ENCODE data around the gene NEK6. TPM values are rescaled to one million over a fixed set of nuclear protein-coding genes. Genes with fewer than 3 reads are reported as not detected.

NEK6 gene
- total RNA-seq, 1 donor from 2014 or later, result 24.4 TPM

DNA sequence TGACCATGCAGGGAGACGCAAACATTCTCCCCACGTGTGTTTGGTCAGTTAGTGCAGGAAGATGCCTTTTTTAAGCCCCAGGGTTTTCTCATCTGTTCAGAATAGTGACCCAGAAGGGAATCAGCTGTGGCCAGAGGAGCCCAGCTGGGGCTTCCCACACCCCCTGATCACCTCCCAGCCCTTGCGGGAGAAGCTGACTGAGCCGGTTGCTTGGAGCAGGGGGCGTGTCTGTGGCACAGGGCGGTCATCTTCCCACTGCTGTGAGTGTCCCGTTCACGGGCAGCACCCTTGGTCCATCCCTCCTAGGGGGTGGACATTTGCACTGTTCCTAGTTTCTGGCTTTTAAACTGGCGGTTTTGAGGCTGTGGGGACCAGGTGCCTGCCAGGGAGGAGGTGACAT is 69.7 kb downstream of the NEK6 start:
- Mint-ChIP-seq H3K27ac (no peak overlapping the region), H3K4me3 (ENCODE audit: low read depth) (no peak overlapping the region)
- TF ChIP-seq, protein P1, sequence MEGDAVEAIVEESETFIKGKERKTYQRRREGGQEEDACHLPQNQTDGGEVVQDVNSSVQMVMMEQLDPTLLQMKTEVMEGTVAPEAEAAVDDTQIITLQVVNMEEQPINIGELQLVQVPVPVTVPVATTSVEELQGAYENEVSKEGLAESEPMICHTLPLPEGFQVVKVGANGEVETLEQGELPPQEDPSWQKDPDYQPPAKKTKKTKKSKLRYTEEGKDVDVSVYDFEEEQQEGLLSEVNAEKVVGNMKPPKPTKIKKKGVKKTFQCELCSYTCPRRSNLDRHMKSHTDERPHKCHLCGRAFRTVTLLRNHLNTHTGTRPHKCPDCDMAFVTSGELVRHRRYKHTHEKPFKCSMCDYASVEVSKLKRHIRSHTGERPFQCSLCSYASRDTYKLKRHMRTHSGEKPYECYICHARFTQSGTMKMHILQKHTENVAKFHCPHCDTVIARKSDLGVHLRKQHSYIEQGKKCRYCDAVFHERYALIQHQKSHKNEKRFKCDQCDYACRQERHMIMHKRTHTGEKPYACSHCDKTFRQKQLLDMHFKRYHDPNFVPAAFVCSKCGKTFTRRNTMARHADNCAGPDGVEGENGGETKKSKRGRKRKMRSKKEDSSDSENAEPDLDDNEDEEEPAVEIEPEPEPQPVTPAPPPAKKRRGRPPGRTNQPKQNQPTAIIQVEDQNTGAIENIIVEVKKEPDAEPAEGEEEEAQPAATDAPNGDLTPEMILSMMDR (IDR thresholded peaks at IDR 0.05; ENCODE audit: unreplicated experiment), result no peak

DNA sequence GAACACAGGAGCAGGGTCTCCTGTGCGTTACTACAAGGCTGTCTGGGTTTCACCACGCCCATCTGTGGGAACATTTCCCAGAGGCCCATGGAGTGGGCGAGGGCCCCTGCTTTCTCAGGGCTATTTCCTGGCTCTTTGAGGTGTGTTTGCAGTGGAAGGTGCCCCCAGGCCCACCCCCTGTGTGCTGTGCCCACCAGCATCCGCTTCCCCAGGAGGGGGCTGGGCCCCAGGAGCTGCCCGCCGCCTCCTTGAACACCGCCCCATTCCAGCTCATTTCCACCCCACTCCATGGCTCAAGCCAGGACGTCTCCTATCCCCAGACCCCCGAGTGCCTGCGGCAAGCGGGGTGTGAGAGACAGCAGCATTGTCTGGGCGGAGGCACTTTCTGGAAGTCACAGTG is 70.5 kb downstream of the NEK6 start:
- Mint-ChIP-seq H3K36me3 (ENCODE audit: insufficient read depth) (no peaks in the 10 kb centered on the region), H3K4me1 (ENCODE audit: low read depth) (no peaks in the 10 kb centered on the region), H3K27me3 (no peaks in the 10 kb centered on the region), H3K27ac (no peak overlapping the region), H3K9me3 (ENCODE audit: low read depth) (no peaks in the 10 kb centered on the region), H3K4me3 (ENCODE audit: low read depth) (no peak overlapping the region)
- DNase-seq (ENCODE audit: low spot score, unreplicated experiment), result no peak
- TF ChIP-seq, protein P1 (IDR thresholded peaks at IDR 0.05; ENCODE audit: unreplicated experiment), result no peak

More for the DNA sequence above, 69.7 kb downstream of the NEK6 start:
- Mint-ChIP-seq H3K27me3 (no peaks in the 10 kb centered on the region), H3K4me1 (ENCODE audit: low read depth) (no peaks in the 10 kb centered on the region), H3K36me3 (ENCODE audit: insufficient read depth) (no peaks in the 10 kb centered on the region), H3K9me3 (ENCODE audit: low read depth) (no peaks in the 10 kb centered on the region)
- no peak for DNase-seq (ENCODE audit: low spot score, unreplicated experiment)

DNA sequence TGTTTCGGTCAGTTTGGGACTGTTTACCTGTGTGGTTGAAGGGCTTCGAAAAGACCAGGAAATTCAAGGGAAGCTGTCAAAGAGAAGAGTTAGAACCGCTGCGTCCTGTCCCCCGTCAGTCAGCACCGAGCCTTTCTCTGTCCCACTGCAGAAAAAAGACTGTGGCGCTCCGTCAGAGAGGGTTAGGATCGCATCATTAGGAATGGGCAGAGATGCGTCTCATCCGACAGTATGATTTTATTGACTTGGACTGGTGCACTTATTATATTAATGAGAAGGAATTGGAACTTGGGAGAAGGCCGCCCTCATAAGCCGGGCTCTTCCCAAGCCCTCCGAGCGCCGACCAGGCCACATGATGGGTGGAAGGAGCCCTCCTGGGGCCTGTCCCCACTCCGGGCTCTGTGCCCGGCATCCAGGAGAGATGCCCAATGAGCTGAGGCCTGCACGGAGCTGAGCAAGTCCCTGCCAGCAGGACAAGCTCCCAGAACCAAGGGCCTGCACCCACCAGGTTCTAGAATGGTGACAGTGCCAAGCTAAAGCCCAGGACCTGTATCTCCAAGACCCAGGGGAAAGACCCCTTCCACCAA is 71.5 kb downstream of the NEK6 start:
- Mint-ChIP-seq H3K9me3 (ENCODE audit: low read depth) (no peaks in the 10 kb centered on the region), H3K36me3 (ENCODE audit: insufficient read depth) (no peaks in the 10 kb centered on the region), H3K27ac (no peak overlapping the region), H3K27me3 (no peaks in the 10 kb centered on the region), H3K4me1 (ENCODE audit: low read depth) (no peaks in the 10 kb centered on the region), H3K4me3 (ENCODE audit: low read depth) (no peak overlapping the region)
- no peak for DNase-seq (ENCODE audit: low spot score, unreplicated experiment)
- TF ChIP-seq, protein P1 (IDR thresholded peaks at IDR 0.05; ENCODE audit: unreplicated experiment), result no peak

DNA sequence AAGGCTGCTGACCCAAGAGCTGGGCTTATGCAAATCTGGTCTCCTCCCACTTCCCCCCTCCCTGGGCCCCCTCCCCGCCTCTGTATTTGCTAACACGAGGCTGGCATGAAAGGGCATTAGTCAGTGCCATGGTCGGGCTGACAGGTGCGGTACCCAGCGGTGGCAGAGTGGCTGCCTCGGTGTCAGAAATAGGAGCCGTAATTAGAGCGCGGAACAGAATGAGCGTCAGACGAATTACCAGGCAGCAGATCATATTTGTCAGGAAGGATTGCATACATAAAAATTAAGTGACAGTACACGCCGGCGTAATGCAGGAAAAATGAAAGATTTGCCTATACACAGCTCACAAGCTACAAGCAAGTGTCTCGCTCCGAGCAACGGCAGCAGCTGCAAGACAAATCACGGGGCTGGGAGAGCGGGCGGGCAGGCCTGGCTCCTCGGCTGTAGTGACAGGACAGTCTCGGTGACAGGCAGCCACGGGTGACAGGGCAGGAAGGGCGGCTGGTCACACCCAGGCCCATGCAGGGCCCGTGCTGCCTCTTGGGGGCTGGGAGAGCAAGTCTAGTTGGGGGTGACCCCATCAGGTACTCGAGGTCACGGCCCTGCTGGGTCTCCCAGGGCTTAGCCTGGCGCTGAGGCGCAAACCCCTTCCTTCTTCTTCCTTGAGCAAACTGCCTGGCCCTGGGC is 72.4 kb downstream of the NEK6 start:
- no peaks in the 10 kb centered on the region for H3K9me3 Mint-ChIP-seq (ENCODE audit: low read depth)
- no peak for DNase-seq (ENCODE audit: low spot score, unreplicated experiment)
- H3K4me1 Mint-ChIP-seq (ENCODE audit: low read depth), result no peaks in the 10 kb centered on the region
- TF ChIP-seq, protein P1 (IDR thresholded peaks at IDR 0.05; ENCODE audit: unreplicated experiment), result no peak
- H3K36me3 Mint-ChIP-seq (ENCODE audit: insufficient read depth), result no peaks in the 10 kb centered on the region
- no peak overlapping the region for H3K4me3 Mint-ChIP-seq (ENCODE audit: low read depth)
- no peak overlapping the region for H3K27ac Mint-ChIP-seq
- no peaks in the 10 kb centered on the region for H3K27me3 Mint-ChIP-seq

DNA sequence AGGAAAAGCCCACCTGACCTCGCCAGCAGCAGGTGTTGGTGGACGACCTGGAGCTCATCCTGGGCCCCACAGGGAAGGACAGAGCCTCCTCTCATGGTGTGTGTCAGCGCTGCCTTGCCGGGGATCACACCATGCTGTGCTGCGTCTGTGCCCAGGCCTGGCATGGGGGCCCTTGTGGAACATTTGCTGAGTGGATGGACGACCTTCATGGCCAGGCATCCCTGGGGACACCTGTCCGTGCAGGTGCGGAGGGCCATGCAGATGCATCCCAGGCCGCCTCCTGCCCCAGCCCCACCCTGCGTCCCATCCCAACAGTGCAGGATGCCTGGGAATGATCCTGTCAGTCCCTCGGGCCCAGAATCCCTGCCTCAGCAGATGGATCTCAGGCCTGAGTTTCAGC is 73.8 kb downstream of the NEK6 start:
- Mint-ChIP-seq H3K27me3 (no peaks in the 10 kb centered on the region), H3K4me1 (ENCODE audit: low read depth) (no peaks in the 10 kb centered on the region), H3K4me3 (ENCODE audit: low read depth) (no peak overlapping the region), H3K27ac (no peak overlapping the region), H3K9me3 (ENCODE audit: low read depth) (no peaks in the 10 kb centered on the region), H3K36me3 (ENCODE audit: insufficient read depth) (peaks cover 3% of the 10 kb centered on the region)
- TF ChIP-seq, protein P1 (IDR thresholded peaks at IDR 0.05; ENCODE audit: unreplicated experiment), result no peak
- DNase-seq (ENCODE audit: low spot score, unreplicated experiment), result no peak

All from progenitor cell of endocrine pancreas (in vitro differentiated cells).